Measurements from ENCODE around the gene NBEA.

Gene NBEA

GRCh38 chr13:35179920-35180663, 238.0 kb downstream of the NBEA start:
- no peak for DNase-seq (ENCODE audit: low spot score)

- no peak for DNase-seq (ENCODE audit: low spot score)
Observed at GRCh38 chr13:35190241-35190640, 248.2 kb downstream of the NBEA start.

DNA sequence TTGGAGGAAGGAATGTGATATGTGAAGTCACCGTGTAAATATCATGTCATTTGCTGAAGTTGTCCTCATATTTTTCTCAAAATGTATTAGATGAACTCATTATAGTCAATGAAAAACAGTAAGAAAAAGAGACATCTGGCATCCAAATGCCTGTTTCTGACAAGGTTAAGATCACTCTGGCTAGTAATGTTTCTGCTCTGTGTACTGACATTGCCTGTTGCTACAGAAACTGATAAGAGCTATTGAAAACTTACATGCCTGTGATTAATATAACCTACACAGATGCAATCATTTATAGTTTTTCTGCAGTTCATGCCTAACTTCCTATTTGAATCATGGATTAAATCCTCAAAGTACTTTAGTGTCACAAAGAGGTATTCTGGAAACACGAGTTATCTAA, 249.8 kb downstream of the NBEA start:
- DNase-seq (ENCODE audit: low spot score), result no peak

DNA sequence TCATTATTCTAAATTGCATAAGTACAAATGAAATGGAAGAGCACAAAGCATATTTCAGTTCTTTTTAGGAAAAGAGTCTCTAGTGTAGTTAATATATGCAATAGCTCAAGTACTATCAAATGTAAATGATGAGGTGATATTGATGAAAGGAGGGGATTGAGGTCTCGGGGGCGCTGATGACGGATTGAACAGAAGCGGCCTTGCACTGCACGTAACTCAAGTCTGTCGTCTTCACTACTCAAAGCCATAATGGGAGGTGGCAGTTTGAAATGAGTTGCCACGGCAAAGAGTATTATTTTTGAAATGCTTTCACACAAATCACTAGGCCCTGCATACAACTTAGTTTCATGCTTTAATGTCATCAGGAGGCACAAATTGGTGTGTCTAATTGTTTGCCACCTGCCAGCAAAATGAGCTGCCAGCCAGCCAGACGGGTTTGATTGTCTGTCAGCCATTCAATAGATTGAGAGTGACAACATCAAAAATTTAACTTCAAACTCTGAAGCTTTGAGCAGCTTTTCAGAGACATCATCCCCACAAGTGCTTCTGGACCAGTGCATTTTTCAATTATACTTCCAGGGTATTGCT, 256.6 kb downstream of the NBEA start:
- DNase-seq (ENCODE audit: low spot score), result no peak

DNA sequence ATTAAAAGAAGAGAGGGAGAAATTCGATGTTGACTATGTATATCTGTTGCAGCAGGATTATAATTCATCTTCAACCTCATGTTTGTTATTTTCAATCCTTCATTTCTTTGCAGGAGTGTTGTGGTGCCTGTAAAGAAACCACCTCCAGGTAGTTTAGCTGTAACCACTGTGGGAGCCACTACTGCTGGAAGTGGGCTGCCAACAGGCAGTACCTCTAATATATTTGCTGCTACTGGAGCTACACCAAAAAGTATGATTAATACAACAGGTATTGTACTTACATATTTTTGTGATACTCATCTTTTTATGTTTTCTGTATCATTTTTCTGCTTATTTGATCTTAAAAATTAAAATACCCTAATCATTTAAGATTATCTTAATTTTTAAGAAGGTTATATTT, 266.5 kb downstream of the NBEA start:
- DNase-seq (ENCODE audit: low spot score), result no peak

DNA sequence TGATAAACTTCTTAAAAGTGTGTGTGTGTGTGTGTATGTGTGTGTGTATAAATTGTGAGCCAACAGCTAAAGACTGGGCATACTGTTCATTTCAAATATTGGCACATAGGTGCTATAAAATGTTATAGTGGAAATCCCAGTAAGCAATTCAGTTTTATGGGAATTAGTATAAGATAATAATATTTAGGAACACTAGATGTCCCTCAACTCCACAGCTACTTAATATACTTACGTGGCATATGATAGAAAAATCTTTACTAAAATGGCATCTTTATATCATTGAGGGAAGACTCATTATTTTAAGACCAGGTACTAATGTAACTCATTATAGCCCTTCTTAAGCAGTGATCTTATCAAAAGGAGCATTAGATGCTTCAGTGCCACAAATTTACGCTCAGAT, 268.2 kb downstream of the NBEA start:
- no peak for DNase-seq (ENCODE audit: low spot score)

DNA sequence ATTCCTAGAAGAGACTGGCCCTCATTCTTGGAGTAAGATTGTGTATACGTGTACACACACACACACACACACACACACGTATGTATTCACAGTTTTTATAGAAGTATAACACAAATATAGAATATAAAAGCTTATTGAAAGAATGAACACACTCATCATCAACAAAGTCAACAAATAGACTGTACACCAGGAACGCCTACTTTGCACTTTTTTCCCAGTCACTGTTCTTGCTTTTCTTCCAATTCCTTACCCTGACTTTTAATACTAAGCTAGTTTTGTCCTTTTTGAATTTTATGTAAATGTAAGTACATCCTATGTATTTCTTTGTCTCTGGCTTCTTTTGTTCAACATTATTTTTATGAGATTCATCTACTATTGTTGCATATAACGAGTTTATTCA, 269.9 kb downstream of the NBEA start:
- DNase-seq (ENCODE audit: low spot score), result no peak

DNA sequence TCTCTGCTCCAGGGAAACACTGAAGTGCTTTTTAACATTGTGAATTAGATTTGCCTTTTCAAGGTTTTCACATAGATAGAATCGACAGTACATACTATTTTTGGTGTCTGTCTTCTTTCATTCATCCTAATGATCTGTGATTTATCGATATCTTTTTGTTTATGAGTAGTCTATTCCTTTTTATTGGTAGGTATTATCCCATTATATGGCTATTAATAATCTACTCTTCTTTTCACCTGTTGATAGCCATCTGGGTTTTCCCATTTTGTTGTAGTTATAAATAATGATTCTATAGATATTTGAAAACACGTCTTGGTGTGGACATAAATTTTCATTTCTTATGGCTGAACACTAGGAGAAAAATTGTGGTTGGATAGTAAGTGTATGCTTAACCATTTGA, 271.8 kb downstream of the NBEA start:
- no peak for DNase-seq (ENCODE audit: low spot score)

DNA sequence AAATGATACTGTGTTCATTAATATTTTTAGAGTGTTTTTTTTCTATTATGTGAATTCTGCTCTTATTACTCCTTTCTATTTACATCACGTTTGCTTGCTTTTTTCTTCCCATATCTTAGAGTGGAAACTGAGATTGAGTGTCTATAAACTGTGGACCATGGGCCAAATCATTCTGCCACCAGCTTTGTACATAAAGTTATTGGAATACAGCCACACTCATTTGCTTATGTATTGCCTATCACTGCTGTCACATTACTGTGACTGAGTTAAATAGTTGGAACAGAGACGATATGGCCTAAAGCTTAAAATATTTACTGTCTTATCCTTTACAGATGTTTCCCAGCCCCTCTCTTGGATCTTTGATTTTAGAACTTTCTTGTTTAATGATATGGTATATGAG, 274.1 kb downstream of the NBEA start:
- no peak for DNase-seq (ENCODE audit: low spot score)

DNA sequence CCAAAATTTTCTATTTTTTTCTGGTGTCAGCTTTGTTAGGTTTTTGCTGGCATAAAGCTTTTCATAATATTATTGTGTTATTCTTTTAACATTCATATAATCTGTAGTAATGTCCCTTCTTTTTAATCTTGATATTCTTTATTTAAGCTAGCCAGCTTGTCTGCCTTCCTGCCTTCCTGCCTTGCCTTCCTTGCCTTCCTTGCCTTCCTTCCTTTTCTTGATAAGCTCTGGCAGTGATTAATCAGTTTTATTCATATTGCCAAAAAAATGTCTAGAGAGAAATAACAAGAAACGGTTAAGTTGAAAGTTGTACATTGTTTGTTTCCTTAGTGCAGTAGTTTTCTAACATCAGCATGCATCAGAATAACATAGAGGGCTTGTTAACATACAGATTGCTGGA, 277.0 kb downstream of the NBEA start:
- no peak for DNase-seq (ENCODE audit: low spot score)

- DNase-seq (ENCODE audit: low spot score), result no peak
Observed at GRCh38 chr13:35225159-35225558, 283.1 kb downstream of the NBEA start.

DNA sequence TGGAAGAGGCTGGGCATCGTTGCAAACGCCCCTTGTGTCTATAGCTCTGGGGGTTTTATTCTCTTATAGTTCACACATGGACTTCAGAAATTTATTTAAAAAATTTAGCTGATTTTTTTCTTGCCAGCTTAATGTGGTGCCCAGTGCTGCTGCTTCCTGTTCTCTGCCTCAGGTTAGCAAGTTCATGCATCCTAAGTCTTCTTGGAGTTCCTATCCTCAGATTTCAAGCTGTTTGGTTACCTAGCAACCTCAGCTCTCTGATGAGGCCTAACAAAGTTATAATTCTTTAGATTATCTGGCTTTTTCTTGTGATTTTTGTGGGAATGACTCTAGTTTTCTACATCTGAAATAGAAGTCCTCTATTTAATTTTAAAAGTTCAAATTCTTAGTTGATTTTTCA, 283.5 kb downstream of the NBEA start:
- no peak for DNase-seq (ENCODE audit: low spot score)

DNA sequence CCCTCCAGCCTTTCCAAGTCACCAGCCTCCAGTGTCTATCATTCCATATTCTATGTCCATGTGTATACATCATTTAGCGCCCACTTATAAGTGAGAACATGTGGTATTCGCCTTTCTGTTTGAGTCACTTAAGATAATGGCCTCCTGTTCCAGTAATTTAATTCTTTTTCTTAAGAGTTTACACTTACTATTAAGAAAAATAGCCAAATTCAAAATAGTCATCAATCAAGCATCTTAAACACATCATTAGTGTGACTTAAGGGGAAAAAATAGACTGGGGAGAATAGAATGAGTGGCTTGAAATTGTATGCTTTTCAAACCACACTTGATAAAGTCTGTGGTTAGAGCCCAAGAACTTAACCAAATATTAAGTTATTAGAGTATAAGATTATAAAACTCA, 286.5 kb downstream of the NBEA start:
- DNase-seq (ENCODE audit: low spot score), result no peak

- DNase-seq (ENCODE audit: low spot score), result no peak
Observed at GRCh38 chr13:35231426-35231825, 289.4 kb downstream of the NBEA start.

GRCh38 chr13:35238274-35238673, 296.2 kb downstream of the NBEA start:
- no peak for DNase-seq (ENCODE audit: low spot score)

DNA sequence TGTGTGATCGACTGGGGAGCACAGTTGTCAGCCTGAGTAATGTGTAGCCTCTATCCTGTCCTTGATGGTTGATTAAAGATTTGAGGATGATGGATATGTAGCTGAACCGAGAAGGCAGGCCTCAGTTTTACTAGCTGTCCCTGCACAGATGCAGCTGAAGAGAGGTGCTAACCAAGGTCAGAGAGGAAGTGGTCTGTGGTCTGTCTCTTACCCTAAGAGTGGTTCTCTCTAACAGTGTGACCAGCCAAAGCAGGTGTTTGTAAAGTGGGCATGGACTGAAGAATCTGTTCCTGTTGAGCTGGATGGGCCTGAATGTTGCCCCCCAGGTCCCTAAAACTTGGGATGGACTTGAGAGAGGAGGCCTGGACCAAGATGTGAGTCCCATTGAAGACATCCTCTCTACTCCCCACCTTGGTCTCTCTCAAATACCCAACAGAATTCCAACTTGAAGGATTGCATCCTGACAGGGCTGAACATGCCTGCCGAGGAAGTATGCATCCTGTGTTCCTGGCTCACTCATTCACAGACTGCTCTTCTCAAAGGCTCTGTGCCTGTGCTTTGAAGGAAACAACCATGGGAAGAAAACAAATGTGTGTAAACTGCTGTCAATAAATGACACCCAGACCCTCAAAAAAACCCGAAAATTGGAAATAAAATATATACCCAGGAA, 310.6 kb downstream of the NBEA start:
- no peak for DNase-seq (ENCODE audit: low spot score)

DNA sequence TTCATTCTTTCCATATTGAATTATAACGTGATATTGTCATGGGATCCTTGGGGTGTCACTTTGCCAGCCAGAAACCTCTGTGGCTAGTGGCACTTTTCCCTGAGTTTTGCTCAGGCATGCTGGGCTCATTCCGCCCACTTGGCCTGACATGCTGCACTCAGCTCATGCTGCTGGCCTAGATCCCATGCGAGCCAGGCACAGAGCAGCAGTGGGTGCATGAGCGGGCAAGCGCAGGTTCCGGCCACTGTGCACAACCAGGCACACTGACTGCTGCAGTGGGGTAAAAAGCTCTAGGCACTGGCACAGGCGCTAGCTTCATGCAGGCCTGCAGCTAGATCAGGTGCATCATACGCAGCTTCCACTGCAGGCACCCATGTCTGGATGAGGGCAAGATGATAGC, 313.2 kb downstream of the NBEA start:
- no peak for DNase-seq (ENCODE audit: low spot score)

GRCh38 chr13:35256459-35257148, 314.5 kb downstream of the NBEA start:
- DNase-seq (ENCODE audit: low spot score), result no peak

DNA sequence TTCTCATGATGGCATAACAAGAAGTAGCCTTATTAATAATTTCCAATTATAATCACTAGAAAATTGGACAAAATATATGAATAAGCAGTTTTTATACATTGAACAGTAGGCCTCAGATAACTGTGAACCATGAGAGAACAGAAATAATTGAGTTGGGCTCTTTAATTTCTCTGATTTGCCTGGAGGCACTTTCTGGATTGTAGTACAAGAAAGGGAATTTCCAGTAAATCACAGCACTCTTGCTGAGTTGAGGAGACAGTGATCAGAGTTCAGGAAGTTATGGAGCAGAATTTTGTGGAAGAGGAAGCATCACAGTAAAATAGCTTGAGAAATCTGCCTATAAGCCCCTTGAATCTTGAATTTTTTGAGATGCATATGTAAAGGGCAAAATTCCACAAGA, 318.2 kb downstream of the NBEA start:
- no peak for DNase-seq (ENCODE audit: low spot score)

GRCh38 chr13:35266412-35266811, 324.3 kb downstream of the NBEA start:
- DNase-seq (ENCODE audit: low spot score), result no peak

- no peak for DNase-seq (ENCODE audit: low spot score)
Observed at GRCh38 chr13:35278917-35279316, 336.8 kb downstream of the NBEA start.

DNA sequence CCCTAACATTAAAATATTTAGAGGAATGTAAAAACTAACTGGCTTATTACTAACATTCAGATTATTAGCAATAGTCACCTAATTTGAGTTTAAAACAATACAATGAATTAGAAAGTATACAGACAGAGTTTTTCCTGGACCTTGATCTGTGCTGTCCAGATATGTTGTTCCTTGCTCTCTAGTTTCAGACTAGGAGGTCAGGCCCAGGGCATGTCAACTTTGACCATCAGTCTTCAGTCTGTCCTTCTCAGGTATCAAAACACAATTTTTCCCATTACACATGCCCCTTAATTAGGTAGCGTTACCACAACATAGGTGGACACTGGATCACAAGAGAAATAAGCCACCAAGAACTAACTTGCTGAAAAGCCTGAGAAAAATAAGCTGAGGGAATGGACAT, 337.4 kb downstream of the NBEA start:
- no peak for DNase-seq (ENCODE audit: low spot score)

DNA sequence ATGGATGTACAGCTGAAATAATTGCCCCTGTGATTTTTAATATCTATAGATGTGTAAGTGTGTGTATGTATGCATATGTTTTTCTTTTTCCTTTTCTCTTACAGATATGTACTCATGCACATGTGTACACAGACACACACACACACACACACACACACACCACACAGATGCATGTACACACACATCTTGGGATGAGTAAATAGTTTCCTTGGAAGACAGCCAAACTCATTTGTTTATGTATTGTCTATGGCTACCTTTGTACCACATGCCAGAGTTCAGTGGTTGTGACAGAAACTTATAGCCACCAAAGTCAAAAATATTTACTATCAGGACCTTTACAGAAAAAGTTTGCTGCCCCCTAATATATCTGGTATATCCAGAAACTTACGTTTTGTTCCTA, 341.8 kb downstream of the NBEA start:
- DNase-seq (ENCODE audit: low spot score), result no peak
